ENCODE data around the gene FBXO33. TPM values are rescaled to one million over a fixed set of nuclear protein-coding genes. Genes with fewer than 3 reads are reported as not detected.

FBXO33 gene
- total RNA-seq, 1 experiment from 2014 or later = 21.9 TPM

DNA sequence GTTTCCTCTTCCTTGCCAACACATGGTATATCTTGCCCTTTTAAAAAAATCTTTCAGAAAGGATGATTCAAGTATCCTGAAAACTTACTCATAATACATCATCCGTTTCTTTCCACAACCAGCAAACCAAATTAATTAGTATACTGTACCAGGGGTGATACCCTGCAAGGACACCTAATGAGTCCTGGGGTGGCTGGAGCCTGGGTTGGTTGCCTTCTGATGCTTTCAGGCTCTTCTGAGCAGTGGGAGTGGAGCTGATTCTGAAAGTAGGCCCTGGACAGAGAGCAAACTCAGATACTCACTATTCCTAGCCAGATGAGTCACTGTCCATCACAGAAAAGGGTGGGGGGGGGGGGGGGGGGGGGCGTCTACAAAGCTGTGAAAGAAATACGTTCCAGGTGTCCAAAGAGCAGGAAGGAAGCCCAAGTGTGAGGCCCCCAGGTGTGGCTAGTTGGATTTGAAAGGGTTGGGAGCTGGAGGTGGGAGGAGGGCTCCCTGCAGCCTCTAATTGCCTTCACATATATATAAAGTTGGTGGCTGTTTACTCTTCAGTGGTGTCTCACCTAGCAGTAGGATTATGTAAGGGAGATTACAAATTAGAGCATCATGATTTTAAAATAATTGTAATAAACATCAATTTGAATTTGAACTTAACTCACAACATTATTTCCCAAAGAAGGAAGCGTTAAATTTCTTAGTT lies 36.5 kb downstream of the FBXO33 start:
- Histone ChIP-seq H3K27me3 (ENCODE audit: low read length) (no peaks in the 10 kb centered on the region), H2AFZ (ENCODE audit: low read length) (no peak overlapping the region), H3F3A (ENCODE audit: low read length, unreplicated experiment) (no peaks in the 10 kb centered on the region), H3K9me3 (ENCODE audit: low read length) (no peaks in the 10 kb centered on the region), H3K4me1 (ENCODE audit: insufficient read depth, low read length) (peaks cover 8% of the 10 kb centered on the region; the same call in 1 of the 2 replicates), H3K9me2 (replicated peaks; ENCODE audit: low read length) (no peaks in the 10 kb centered on the region), H3K79me2 (ENCODE audit: low read length) (no peaks in the 10 kb centered on the region), H3K4me2 (ENCODE audit: low read length) (no peak overlapping the region), H4K20me1 (ENCODE audit: low read length) (no peaks in the 10 kb centered on the region), H3K9ac (ENCODE audit: low read length) (no peak overlapping the region), H3K27ac (ENCODE audit: low read length) (no peak overlapping the region), H3K36me3 (ENCODE audit: low read depth, low read length) (no peaks in the 10 kb centered on the region; the same call in 1 of the 2 replicates), H3K4me3 (ENCODE audit: low read length) (no peak overlapping the region)
- TF ChIP-seq, protein P1, sequence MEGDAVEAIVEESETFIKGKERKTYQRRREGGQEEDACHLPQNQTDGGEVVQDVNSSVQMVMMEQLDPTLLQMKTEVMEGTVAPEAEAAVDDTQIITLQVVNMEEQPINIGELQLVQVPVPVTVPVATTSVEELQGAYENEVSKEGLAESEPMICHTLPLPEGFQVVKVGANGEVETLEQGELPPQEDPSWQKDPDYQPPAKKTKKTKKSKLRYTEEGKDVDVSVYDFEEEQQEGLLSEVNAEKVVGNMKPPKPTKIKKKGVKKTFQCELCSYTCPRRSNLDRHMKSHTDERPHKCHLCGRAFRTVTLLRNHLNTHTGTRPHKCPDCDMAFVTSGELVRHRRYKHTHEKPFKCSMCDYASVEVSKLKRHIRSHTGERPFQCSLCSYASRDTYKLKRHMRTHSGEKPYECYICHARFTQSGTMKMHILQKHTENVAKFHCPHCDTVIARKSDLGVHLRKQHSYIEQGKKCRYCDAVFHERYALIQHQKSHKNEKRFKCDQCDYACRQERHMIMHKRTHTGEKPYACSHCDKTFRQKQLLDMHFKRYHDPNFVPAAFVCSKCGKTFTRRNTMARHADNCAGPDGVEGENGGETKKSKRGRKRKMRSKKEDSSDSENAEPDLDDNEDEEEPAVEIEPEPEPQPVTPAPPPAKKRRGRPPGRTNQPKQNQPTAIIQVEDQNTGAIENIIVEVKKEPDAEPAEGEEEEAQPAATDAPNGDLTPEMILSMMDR (conservative IDR thresholded peaks at IDR 0.05; ENCODE audit: low read depth, low read length) = no peak
- no peak for TF ChIP-seq EZH2 (IDR thresholded peaks at IDR 0.05; ENCODE audit: low read length, unreplicated experiment)
- TF ChIP-seq EZH2phosphoT487 (IDR thresholded peaks at IDR 0.05; ENCODE audit: borderline replicate concordance, low read length) = no peak
- POLR2A ChIA-PET (ENCODE audit: unreplicated experiment) = no interaction called here
- no TSS peak for BruUV-seq (replicated peaks)
- CTCF ChIA-PET = interaction anchor here (0.6 kb wide), 2 partner anchors 164 to 336 kb away, joined by 5 to 6 read pairs; no protein-coding TSS in a partner anchor
- peak; percentile 29 for DNase-seq
- intact Hi-C loops (cut with micrococcal nuclease) = no loop called here
- peak; percentile 87 for ATAC-seq

DNA sequence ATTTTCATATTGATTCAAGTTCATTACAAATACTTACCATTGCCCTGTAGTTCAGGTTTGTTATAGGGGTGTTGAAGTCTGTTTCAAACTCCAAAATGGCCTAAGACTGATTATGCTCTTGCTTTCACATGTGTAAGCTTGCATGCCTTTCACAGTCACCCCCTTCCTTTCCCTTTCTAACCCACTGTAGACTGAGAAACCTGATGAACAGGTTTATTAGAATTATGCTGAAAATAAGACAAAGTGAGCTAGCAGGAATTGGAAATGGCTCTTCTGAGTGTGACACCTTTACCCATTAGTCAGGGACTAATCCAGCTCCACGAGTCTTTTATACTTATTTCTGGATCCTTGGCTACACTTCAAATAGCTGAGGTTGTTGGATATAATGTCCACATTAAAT lies 38.9 kb downstream of the FBXO33 start:
- Histone ChIP-seq H3K79me2 (ENCODE audit: low read length) (no peaks in the 10 kb centered on the region), H3K4me3 (ENCODE audit: low read length) (no peak overlapping the region), H3K4me2 (ENCODE audit: low read length) (no peak overlapping the region), H3K27ac (ENCODE audit: low read length) (no peak overlapping the region), H3K4me1 (ENCODE audit: insufficient read depth, low read length) (peaks cover 8% of the 10 kb centered on the region; the same call in 1 of the 2 replicates), H4K20me1 (ENCODE audit: low read length) (no peaks in the 10 kb centered on the region), H3K9me2 (replicated peaks; ENCODE audit: low read length) (no peaks in the 10 kb centered on the region), H3K27me3 (ENCODE audit: low read length) (no peaks in the 10 kb centered on the region), H3K36me3 (ENCODE audit: low read depth, low read length) (no peaks in the 10 kb centered on the region), H3K9me3 (ENCODE audit: low read length) (no peaks in the 10 kb centered on the region), H3F3A (ENCODE audit: low read length, unreplicated experiment) (no peaks in the 10 kb centered on the region), H2AFZ (ENCODE audit: low read length) (no peak overlapping the region), H3K9ac (ENCODE audit: low read length) (no peak overlapping the region)
- ChIA-PET CTCF (no interaction called here), POLR2A (ENCODE audit: unreplicated experiment) (interaction anchor here (0.7 kb wide), 1 partner anchor 46 kb away, joined by 5 read pairs; no protein-coding TSS in a partner anchor)
- DNase-seq (peak; percentile 68), ATAC-seq (0 out of 2 replicates have a peak, but pooled peaks have one; percentile 32)
- TF ChIP-seq EZH2 (IDR thresholded peaks at IDR 0.05; ENCODE audit: low read length, unreplicated experiment) = no peak
- no peak for TF ChIP-seq EZH2phosphoT487 (IDR thresholded peaks at IDR 0.05; ENCODE audit: borderline replicate concordance, low read length)
- TF ChIP-seq, protein P1 (conservative IDR thresholded peaks at IDR 0.05; ENCODE audit: low read depth, low read length) = no peak
- intact Hi-C loops (cut with micrococcal nuclease) = no loop called here
- BruUV-seq (replicated peaks) = no TSS peak

DNA sequence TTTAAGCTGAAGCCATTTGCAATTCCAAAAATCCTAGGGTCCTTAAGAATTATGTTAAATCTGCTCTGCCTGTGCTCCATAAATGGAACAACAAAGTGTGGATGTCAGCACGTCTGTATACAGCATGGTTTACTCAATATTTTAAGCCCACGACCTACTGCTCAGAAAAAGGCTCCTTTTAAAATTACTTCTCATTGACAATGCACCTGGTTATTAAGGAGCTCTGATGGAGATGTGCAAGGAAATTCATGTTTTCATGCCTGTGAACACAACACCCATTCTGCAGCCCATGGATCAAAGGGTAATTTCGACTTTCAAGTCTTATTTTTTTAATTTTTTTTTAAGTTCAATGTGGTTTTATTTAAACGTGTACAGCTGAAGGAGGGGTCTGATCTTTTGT lies 48.1 kb downstream of the FBXO33 start:
- H3K79me2 ChIP-seq (ENCODE audit: low read length) = no peaks in the 10 kb centered on the region
- CTCF ChIA-PET = no interaction called here
- no peaks in the 10 kb centered on the region for H3K27me3 ChIP-seq (ENCODE audit: low read length)
- H3K4me2 ChIP-seq (ENCODE audit: low read length) = no peak overlapping the region
- H4K20me1 ChIP-seq (ENCODE audit: low read length) = no peaks in the 10 kb centered on the region
- H3K36me3 ChIP-seq (ENCODE audit: low read depth, low read length) = no peaks in the 10 kb centered on the region
- POLR2A ChIA-PET (ENCODE audit: unreplicated experiment) = interaction anchor here (0.6 to 0.7 kb wide), 2 partner anchors 20 to 47 kb away, joined by 3 read pairs; no protein-coding TSS in a partner anchor
- BruUV-seq (replicated peaks) = no TSS peak
- H3K9ac ChIP-seq (ENCODE audit: low read length) = no peak overlapping the region
- DNase-seq (no peak), ATAC-seq (no peak)
- no peak overlapping the region for H3K4me3 ChIP-seq (ENCODE audit: low read length)
- no peaks in the 10 kb centered on the region for H3F3A ChIP-seq (ENCODE audit: low read length, unreplicated experiment)
- no peak overlapping the region for H2AFZ ChIP-seq (ENCODE audit: low read length)
- TF ChIP-seq, protein P1 (conservative IDR thresholded peaks at IDR 0.05; ENCODE audit: low read depth, low read length) = no peak
- TF ChIP-seq EZH2phosphoT487 (IDR thresholded peaks at IDR 0.05; ENCODE audit: borderline replicate concordance, low read length) (no peak), EZH2 (IDR thresholded peaks at IDR 0.05; ENCODE audit: low read length, unreplicated experiment) (no peak)
- intact Hi-C loops (cut with micrococcal nuclease) = no loop called here
- H3K4me1 ChIP-seq (ENCODE audit: insufficient read depth, low read length) = no peaks in the 10 kb centered on the region
- no peak overlapping the region for H3K27ac ChIP-seq (ENCODE audit: low read length)
- no peaks in the 10 kb centered on the region for H3K9me3 ChIP-seq (ENCODE audit: low read length)
- H3K9me2 ChIP-seq (replicated peaks; ENCODE audit: low read length) = no peaks in the 10 kb centered on the region

Data from PC-3 (cell line).